Activated CD4-positive, CD25-positive, alpha-beta regulatory T cell treated with anti-CD3 and anti-CD28 coated beads, Interleukin-2, amount 50 U/mL, for 16 hours (primary cell): ENCODE results near the gene C19orf38.

Experiments used
- DNase-seq: peaks from one replicate; pipeline ENCODE4 v3.0.0-alpha.2; 2020; ENCODE audit warnings: low read depth, low spot score

Gene C19orf38

GRCh38 chr19:10907925-10908324 lies 59.7 kb downstream of the C19orf38 start:
- no peak for DNase-seq

GRCh38 chr19:10908380-10908960 lies 60.3 kb downstream of the C19orf38 start:
- no peak for DNase-seq

- DNase-seq: no peak
Measured at GRCh38 chr19:10911579-10912363, 63.6 kb downstream of the C19orf38 start.

- no peak for DNase-seq
Measured at GRCh38 chr19:10912619-10913018, 64.4 kb downstream of the C19orf38 start.

DNA sequence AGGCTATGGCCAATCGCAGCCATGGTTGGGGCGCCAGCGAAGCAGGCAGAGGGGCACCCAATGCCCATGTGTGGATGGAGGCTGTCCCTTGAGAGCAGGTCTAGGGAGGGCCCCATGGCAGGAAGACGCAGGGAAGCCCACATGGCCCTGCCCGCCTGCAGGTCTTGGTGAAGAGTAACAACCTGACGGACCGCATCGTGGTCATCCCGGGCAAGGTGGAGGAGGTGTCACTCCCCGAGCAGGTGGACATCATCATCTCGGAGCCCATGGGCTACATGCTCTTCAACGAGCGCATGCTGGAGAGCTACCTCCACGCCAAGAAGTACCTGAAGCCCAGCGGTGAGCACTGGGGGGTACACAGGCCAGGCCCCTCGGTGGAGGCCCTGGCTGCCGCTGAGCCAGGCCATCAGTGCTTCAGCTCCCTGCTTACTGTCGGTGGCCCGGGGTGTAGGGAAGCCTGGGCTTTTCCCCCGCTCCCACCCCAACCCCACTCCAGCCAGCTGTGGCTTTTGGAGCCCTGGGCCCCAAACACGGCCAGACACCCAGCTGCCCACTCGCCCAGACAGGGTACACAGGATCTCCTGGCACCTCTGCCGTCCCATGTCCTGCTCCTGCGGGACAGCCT lies 65.6 kb downstream of the C19orf38 start:
- DNase-seq: no peak

DNA sequence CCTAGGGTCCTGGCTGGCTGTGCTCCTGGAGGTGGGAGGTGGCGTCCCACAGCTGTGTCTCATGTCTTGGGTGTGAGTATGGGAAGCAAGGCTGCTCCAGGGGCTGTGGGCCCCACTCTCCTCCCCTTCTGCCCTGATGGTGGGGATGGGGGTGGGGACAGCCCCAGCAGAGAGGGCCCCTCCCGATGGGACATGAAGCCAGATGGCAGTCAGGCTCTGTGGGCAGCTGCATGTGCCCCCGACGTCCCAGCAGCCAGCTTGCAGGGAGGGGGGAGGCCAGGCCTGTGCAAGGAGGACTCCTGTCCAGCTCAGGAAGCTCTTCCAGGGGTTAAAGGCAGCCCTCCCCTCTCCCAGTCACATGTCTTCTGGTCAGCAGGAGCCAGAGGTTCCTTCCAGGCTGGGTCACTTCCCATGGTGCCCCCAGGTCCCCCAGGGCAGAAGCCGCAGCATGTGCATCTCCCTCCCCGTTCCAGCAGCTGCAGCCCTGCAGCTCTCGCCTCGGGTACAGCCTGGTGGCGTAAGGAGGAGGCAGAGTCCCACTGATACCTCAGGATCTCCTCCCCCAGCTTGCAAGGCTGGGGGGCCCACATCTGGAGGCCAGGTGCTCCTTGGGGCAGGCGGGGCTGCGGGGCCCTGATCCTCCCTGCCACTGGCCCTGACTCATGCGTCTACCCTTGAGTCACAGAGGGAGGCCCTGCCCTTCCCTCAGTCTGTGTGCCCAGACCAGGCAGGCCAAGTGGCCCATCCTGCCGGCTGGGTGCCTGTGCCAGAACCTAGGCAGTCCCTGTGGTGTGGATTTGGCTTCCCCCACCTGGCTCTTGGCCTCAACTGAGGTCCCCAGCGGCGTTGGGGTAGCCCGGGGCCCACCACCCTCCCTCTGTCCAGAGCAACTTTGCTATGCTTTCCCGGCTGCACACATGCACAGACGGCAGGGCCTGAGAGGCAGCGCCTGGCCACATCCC lies 67.2 kb downstream of the C19orf38 start:
- no peak for DNase-seq

DNA sequence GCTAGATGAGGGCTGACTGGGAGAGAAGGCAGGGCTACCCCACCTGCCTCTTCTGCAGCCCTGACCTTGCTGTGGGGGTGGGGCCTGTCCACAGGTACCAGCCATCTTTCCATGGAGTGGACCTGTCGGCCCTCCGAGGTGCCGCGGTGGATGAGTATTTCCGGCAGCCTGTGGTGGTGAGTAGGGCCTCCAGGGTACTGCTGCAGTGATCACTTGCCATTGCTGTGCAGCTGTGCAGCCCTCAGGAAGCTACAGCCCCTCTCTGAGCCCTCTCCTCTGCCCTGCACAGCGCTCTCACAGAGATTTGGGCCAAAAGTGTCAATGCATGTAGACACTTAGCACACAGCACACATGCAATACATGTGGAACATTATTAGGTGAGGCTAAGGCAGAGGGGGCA lies 68.4 kb downstream of the C19orf38 start:
- no peak for DNase-seq

- DNase-seq: no peak
Measured at GRCh38 chr19:10918359-10918758, 70.1 kb downstream of the C19orf38 start.
